Liver (tissue), 3 donors: Measurements from ENCODE around the gene TST.

ENCODE experiments used
- ATF3 ChIP-seq: IDR thresholded peaks from 2 replicates; pipeline ENCODE4 v1.6.1; 2016; ENCODE audit warnings: antibody characterized with exemption
- CTCF ChIP-seq: fragments of 150-350 bp; IDR thresholded peaks from 2 replicates; pipeline ENCODE4 v1.5.1; 2017; ENCODE audit warnings: improper control_type of control experiment, low read depth, low read length; ENCODE audit not compliant: missing input control
- EGR1 ChIP-seq, 2 donors: IDR thresholded peaks; 2 replicates each; pipeline ENCODE4 v1.6.1; 2016 to 2018; ENCODE audit warnings: antibody characterized with exemption in 2 of 2, low read depth in 2 of 2
- GABPA ChIP-seq, 2 donors: IDR thresholded peaks in 1 of 2; conservative IDR thresholded peaks in 1 of 2; 2 replicates each; pipeline ENCODE4 v1.6.1; 2016; ENCODE audit warnings: antibody characterized with exemption in 2 of 2, mild to moderate bottlenecking in 1 of 2, moderate library complexity in 1 of 2
- HNF4A ChIP-seq, 2 donors: conservative IDR thresholded peaks; 2 replicates each; pipeline ENCODE4 v1.6.1; 2016; ENCODE audit warnings: antibody characterized with exemption in 2 of 2, mild to moderate bottlenecking in 2 of 2
- JUND ChIP-seq, 2 donors: IDR thresholded peaks; 2 replicates each; pipeline ENCODE4 v1.6.1; 2016; ENCODE audit warnings: antibody characterized with exemption in 2 of 2
- MAX ChIP-seq: IDR thresholded peaks from 2 replicates; pipeline ENCODE4 v1.6.1; 2016; ENCODE audit warnings: antibody characterized with exemption
- NR2F2 ChIP-seq: IDR thresholded peaks from 2 replicates; pipeline ENCODE4 v1.6.1; 2016; ENCODE audit warnings: antibody characterized with exemption
- RAD21 ChIP-seq, 2 donors: IDR thresholded peaks; 2 replicates each; pipeline ENCODE4 v1.6.1; 2016; ENCODE audit warnings: antibody characterized with exemption in 2 of 2, mild to moderate bottlenecking in 2 of 2
- TAF1 ChIP-seq: conservative IDR thresholded peaks from 2 replicates; pipeline ENCODE4 v1.6.1; 2016; ENCODE audit warnings: antibody characterized with exemption, mild to moderate bottlenecking
- YY1 ChIP-seq: IDR thresholded peaks from 2 replicates; pipeline ENCODE4 v1.6.1; 2016; ENCODE audit warnings: antibody characterized with exemption, mild to moderate bottlenecking
- ZBTB33 ChIP-seq: IDR thresholded peaks from 2 replicates; pipeline ENCODE4 v1.6.1; 2016; ENCODE audit warnings: antibody characterized with exemption
- donor health status: healthy.
- donor health status: healthy.

GRCh38 chr22:36979016-36979910, 40.0 kb downstream of the TST start:
- TF ChIP-seq CTCF (no peak), ZBTB33 (no peak), JUND (IDR thresholded peaks at IDR 0.05) (no peak), TAF1 (no peak), ATF3 (no peak), EGR1 (IDR thresholded peaks at IDR 0.05; ENCODE audit: low read depth in 2 of 2) (no peak), GABPA (IDR thresholded peaks at IDR 0.05 in 1 of 2, conservative IDR thresholded peaks at IDR 0.05 in 1 of 2) (no peak), RAD21 (IDR thresholded peaks at IDR 0.05) (no peak), HNF4A (conservative IDR thresholded peaks at IDR 0.05) (no peak), MAX (no peak), YY1 (no peak), NR2F2 (no peak)
